ENCODE data around the gene AFP. TPM values are rescaled to one million over a fixed set of nuclear protein-coding genes. Genes with fewer than 3 reads are reported as not detected.

The AFP gene
- total RNA-seq, 1 experiment from 2014 or later: 1.7 TPM

DNA sequence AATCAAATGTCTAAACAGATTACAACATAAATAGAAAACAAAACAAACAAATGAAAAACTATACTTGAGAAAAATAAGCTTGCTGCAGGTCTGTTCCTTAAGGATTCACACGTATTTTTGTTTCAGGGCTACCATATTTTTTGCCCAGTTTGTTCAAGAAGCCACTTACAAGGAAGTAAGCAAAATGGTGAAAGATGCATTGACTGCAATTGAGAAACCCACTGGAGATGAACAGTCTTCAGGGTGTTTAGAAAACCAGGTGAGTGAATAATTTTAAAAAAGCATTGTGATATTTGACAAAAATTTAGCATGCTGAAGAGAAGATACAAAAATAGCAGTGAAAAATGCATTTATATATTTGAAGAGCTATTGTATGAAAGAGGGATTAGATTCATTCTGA, 2.0 kb downstream of the AFP start:
- DNase-seq (ENCODE audit: low read depth): no peak

DNA sequence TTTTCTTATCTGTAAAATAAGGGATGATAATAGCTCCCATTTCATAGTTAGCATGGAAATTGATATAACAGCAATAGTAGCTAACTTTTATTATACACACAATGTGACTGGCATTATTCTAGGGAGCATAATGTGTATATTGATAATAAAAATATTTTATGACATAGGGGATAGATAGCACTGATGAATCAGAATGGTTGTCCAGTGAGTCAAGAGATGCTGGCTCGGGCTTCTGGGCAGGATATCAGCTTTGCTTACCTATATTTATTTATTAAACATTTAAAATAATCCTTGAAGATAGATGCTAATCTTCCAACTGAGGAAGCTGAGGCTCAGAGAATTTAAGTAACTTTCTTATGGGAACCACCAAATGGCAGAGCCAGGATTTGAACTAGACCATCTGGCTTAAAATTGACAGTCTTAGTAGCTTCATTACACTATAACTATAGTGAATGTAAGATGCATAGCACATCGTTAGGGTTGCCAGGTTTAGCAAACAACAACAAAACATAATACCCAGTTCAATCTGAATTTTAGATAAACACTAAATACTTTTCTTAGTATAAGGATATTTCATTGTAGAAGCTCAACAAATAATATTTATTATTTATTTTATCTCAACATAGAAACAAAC, 2.7 kb downstream of the AFP start:
- DNase-seq (ENCODE audit: low read depth): no peak

DNA sequence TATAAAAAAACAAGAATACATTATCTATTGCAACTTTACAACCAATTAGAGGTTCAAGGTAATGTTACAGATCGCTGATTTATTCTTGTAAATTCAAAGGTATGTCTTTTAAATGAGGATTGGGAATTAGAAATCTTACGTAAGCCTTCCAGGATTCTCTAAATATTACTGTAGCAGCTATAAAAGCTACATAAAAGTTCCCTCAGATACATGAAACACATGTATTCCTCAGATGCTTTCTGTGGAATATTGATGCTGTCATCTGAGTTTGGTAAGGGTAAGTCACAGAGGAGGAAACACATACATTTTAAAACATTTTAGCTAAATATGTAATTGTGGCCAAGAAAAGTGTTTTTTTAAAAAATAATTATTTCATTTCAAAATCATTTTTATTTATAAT, 3.4 kb downstream of the AFP start:
- no peak for DNase-seq (ENCODE audit: low read depth)

DNA sequence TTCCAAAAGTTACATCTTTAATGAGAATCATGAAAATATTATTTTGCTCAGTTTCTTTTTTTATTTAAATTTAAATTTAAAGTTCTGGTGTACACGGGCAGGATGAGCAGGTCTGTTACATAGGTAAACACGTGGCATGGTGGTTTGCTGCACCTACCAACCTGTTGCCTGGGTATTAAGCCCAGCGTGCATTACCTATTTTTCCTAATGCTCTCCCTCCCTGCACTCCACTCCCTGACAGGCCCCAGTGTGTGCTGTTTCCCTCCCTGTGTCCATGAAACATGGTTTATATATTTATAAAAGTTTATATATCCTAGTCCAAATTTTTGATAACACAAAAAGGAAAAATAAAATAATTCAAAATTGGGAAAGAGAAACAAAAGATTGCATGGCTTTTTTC, 4.0 kb downstream of the AFP start:
- no peak for DNase-seq (ENCODE audit: low read depth)

DNA sequence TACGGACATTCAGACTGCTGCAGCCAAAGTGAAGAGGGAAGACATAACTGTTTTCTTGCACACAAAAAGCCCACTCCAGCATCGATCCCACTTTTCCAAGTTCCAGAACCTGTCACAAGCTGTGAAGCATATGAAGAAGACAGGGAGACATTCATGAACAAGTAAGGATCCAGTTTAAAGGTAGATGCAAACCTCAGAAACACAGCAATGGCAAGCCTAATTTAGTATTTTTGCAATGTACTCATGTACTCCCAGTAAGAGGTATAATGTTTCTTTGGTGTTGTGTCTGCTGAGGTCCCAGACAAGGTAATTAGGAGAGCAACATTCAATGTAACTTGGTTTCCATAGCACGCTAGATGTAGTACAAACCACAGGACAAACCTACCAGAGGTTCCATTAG, 4.6 kb downstream of the AFP start:
- DNase-seq (ENCODE audit: low read depth): no peak

DNA sequence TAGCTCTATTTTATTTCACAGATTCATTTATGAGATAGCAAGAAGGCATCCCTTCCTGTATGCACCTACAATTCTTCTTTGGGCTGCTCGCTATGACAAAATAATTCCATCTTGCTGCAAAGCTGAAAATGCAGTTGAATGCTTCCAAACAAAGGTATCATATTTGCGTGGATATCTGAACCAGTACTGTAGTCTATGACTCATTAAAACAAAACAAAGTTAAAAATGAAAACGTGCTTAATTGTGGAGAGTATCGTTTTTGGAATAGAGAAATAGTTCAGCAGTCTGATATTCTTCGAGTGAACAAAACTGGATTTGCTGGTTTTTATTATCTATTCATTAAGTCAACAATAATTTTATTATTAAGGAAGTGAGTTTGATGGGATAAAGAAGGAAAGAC, 6.3 kb downstream of the AFP start:
- DNase-seq (ENCODE audit: low read depth): peak; percentile 19

DNA sequence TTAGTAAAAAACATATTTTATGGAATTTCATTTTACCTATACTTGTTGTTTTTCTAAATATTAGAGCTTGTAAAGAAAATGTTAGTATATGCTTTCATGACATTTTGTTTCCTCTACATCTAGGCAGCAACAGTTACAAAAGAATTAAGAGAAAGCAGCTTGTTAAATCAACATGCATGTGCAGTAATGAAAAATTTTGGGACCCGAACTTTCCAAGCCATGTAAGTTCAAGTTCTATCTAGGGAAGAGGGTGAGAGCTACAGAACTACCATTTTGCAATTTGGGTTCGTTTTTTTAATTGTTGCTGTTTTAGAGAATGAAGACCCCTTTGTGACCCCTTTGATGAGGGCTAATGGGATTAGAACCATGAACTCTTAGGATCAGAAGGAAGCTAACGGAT, 7.2 kb downstream of the AFP start:
- no peak for DNase-seq (ENCODE audit: low read depth)

DNA sequence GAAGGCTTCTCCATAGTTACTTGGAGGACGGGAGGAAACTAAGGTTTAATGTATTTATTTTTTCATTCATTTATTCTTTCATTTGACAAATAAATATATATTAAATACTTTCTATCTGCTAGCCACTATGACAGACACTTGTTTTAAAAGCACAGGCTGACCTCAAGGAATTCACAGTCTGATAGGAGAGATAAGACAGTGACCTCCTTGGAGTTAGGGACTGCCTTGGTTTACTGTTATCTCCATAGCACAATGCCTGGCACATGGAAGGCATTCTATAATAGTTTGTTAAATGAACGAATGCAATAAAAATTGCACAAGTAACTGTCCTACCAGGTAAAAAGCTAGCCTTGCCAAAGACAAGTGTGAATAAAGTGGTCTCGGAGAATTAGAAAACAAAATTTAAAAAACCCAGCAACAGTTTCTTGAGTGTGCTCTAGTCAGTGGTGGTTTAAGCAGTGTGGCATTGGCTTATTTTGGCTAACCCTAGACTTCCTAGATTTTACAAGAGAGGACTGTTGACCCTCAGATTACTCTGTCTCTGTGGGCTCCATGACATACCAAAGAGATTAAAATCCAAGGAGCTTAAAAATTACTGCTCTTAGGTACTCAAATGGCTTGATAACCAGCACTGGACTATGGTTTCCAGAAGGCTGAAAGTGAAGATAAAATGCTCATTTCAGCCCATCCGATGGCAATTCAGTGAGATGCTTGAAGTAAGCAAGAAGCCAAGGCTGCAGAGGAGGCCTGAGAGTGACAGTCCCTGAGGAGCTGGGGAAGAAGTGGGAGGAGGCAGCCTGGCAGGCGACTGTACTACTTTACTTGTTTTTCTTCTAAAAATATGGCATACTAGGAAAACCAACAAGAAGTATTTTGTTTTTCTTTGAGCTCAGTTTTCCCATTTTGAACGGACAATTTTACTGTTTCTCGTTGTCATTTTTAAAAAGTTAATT, 9.6 kb downstream of the AFP start:
- DNase-seq (ENCODE audit: low read depth): no peak

DNA sequence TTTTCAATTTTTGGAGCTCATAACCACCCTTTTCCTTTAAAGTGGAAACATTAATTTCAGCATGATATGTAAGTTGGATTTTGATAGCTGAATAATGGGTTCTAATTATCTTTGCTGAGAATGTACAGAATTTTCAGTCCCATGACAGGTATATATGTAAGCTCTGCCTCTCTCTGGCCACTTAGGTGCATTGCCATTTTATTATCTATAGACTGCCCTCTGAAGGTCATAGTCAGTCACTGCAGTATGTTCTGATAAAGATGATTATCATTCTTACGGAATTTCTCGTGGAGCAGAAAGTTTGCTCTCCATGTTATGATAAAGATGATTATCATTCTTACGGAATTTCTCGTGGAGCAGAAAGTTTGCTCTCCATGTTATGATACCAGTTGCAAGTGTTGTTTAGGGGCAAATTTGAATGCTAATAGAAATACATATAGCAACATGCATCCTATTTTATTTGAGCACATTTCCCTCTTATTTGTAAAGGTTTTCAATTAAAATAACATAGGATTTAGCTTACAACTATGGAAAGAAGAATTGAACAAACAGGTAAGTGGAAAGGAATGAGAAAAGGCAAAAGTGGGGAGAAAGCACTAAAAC, 10.4 kb downstream of the AFP start:
- peak; percentile 51 for DNase-seq (ENCODE audit: low read depth)

DNA sequence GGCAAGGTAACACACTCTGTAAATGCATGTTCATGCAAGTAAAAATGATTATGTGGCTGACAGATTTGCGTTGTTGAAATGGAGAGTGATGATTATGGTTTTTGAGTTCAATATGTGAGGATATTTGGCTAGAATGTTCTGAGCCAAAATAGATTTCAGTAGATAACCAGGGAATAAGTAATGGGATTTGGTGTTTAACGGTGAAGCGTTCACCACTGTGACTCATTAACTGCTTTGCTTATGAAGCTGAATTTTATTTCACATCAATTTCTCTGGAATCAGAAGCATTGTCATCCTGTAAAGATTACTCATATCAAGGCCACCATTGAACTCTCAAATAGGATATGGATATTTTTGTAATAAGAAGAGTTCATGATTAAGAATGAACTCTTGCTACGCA, 11.7 kb downstream of the AFP start:
- DNase-seq (ENCODE audit: low read depth): peak; percentile 46

DNA sequence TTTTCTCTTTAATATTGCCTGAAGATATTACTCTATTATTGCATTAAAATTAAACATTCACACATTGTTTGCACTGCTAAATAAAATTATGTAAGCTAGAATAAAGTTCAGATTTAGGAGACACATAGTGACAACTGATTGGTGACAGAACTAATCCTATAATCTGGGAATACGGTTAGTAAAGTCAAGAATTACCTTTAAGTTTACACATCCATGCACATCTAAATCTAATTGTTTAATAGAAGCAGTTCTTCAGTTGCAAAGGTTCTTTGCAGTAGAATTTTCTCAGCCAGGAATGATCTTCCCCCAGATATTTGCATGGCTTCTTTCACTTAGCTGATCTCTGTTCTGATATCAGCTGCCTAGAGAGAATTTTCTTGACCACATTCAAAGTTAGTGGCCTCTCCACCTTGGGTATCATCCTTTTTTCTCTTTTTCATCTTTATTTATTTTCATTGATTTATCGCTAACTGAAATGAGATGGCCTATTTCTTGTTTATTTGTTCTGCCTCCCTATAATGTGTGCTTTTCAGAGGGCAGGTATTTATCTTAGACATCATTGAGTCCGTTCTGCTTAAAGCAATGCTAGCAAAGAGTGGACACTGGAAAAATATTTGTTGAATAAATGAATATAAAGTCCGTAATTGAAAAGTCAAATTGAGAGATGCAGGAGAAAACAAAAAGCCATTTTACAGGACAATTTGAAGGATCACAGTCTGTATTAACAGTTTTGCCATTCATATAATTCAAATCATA, 12.6 kb downstream of the AFP start:
- no peak for DNase-seq (ENCODE audit: low read depth)

DNA sequence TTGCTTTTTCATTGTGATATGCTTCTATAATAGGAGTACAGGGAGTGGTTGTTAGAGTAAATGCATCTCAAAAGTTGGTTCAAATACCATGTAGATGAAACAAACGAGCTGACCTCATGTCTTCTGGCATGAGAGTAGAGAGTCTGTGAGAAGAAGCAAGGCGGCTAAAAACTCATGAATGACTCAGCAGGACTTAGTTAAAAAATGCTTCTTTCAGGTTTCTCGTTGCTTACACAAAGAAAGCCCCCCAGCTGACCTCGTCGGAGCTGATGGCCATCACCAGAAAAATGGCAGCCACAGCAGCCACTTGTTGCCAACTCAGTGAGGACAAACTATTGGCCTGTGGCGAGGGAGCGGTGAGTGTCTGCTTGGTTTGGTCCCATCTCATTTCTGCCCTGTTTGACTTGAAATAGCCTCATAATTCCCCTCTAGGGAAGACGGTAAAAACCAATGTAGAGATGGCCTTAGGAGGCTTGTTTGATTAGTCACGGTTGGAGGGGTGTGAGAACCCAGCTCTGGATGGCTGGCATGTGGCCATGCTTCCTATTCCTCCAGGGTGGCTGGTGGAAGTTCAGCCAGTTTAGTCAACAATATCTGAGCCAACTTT, 14.5 kb downstream of the AFP start:
- DNase-seq (ENCODE audit: low read depth): peak; percentile 92

DNA sequence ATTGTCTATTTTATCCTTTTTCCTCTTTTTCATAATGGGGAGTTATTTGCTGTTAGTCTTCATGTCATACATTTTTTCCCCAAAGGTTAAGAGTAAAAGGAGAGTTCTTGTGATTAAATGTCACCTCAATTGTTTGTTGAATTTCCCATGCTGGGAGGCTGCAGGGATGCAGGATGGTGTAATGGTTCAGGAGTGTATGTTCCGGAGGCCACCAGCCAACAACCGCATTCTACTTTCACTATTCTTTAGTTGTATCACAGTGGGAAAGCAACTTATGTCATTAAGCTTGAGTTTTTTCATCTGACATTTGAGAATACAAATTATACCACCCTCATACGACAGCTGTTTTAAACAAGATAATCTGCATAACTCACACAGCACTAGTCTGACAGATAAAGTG, 15.4 kb downstream of the AFP start:
- peak; percentile 40 for DNase-seq (ENCODE audit: low read depth)

DNA sequence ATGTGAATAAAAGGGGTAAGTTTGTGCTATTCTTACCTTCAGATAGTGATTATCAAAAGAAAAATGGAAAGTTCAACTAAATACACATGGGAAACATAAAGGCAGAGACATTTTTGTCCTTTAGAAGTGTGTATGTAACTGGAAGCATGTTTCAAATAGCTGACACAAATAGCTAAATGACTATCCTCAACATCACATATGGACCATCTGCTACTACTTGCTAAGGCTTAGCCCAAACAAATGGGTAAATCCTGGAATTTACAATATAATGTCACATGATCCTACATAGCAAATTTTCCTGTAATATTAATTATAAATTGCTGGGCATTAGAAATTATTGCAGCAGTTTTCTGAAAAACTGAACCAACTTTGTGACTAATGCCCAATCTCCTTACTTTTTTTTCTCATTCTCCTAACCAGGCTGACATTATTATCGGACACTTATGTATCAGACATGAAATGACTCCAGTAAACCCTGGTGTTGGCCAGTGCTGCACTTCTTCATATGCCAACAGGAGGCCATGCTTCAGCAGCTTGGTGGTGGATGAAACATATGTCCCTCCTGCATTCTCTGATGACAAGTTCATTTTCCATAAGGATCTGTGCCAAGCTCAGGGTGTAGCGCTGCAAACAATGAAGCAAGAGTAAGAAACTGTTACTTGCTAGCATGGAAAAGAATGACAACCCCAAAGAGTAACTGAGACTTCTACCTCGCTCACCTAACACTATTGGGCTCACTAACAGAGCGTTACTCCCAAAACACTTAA, 16.1 kb downstream of the AFP start:
- no peak for DNase-seq (ENCODE audit: low read depth)

DNA sequence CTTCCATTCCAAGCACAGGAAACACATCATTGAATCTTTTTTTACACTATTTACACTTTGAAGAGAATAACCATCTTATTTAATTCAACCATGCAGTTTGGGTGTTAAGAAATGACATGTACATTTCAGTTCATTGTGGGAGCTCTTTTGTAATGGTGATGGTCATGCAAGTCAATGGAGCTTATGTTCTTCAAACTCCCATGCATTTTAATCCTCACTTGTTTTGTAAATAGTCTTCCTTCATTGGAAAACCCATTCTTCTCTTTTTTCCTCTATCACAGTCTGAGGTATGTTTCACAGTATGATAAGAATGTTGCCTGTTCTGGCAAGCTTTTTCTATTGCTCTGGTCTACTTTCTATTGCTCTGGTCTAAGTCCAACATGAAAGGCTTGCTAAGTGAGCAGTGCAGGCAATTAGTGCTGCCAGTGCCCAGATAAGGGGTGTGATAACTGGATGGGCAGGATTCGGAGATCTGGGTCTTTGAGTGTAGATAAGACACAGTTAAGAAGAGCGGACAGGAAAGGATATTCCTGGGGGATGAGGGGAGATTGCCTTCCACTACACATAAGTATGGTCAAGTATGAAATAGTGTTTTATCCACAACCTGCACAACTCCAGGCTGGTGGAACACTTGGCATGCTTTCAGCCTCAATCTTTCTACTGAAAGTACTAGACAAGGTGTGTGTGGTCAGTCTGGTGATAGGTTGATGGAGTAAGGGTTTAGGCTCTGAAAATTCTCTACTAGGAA, 17.1 kb downstream of the AFP start:
- DNase-seq (ENCODE audit: low read depth): no peak

DNA sequence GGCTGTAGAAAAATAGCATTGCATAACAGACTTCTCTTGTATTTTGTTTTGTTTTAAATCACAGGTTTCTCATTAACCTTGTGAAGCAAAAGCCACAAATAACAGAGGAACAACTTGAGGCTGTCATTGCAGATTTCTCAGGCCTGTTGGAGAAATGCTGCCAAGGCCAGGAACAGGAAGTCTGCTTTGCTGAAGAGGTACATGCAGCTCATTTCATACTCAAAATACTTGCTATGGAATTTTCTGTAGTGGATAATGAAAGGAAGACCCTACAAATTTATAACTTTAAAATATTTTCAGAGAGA, 17.6 kb downstream of the AFP start:
- DNase-seq (ENCODE audit: low read depth): no peak

DNA sequence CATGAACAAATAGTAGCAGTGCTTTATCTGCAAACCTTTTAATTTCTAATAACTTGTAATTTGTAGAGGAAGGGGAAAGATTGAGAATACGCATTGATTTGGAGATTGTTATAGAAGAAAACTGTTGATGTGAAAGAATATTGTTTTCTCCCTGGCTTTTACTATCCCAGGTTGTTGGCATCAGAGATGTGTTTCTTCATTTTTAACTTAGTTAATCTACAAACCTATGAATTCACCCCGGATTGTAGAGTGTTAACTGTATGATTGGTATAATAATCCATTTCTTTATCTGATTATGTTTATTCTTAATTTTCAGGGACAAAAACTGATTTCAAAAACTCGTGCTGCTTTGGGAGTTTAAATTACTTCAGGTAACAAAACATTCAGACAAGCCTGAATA, 18.9 kb downstream of the AFP start:
- no peak for DNase-seq (ENCODE audit: low read depth)

DNA sequence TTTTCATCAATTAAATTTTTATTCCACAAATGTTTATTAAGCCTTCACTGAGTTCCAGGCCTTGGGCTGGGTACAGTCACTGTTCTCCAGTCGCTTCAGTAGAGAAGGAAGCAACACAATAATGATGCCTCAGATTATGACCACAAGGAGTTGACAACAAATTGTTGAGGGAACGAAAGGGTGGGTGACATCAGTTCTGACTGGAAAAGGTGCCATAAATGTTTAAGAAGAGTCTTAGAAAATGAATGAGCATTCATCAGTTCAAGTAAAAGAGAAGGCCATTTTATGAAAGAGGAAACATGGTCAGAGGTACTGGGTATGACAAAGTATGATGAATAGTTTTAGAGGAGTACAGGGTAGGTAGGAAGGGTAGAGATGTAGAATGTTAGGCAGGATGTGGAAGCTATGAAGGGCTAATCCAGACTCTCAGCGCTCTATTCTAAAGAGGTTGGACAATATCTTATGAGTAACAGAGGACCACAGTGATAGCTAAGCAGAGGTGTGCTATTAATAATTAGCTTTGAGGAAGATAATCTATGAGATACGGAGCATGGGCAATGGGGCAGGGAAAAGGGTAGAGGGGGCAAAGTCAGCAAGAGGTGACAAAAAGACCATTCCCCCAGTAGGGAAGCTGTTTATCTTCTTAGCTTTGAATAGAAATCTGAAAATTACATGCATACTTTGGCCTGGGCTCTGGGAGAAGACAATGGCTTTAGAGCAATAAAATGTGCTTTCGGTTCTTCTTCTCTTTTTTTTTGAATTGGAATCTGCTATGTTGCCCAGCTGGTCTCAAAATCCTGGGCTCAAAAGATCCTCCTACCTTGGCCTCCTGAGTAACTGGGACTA, 20.4 kb downstream of the AFP start:
- no peak for DNase-seq (ENCODE audit: low read depth)

Measured in M059J (cell line).